HuH-7 (cell line): ENCODE data around the gene TSPOAP1.
A peak's percentile ranks its signal among the peaks of the same experiment; 100 is the strongest.

Experiments
- DNase-seq: peaks from one replicate; pipeline ENCODE4 v3.0.0; 2011; ENCODE audit warnings: low spot score

The TSPOAP1 gene

DNA sequence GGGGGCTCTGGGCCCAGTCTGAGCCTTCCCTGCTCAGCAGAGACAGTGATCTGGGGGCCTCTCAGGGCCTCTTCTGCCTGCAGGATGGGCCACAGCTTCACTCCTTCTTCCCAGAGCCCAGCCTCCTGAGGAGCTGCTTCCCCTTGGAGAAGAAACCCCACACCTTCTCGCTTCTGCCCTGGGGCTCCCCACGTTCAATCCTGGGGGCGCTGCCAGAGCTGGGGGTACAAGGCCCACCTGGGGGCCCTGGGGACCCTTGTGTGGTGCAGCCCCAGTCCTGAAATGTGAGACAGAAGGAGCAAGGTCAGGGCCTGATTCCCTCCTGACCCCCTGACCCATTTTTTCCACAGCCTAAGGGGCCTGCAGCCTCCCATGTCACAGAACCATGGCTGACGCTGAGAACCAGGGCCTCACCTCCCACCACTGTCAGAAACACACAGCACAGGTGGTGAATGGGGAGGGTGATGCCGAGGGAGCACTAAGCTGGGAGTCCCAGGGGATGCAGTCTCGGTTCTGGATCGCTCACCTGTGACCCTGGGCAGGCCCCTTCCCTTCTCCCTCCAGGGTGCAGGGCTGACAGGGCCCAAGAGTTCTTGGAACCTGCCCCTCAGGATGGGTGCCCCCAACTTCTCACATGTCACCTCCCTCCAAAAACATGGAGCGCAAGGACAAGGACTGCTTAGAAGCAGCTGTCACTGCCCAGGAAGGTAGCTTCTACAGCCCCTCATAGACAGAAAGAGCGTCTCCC lies 26.2 kb downstream of the TSPOAP1 start:
- DNase-seq, result no peak

DNA sequence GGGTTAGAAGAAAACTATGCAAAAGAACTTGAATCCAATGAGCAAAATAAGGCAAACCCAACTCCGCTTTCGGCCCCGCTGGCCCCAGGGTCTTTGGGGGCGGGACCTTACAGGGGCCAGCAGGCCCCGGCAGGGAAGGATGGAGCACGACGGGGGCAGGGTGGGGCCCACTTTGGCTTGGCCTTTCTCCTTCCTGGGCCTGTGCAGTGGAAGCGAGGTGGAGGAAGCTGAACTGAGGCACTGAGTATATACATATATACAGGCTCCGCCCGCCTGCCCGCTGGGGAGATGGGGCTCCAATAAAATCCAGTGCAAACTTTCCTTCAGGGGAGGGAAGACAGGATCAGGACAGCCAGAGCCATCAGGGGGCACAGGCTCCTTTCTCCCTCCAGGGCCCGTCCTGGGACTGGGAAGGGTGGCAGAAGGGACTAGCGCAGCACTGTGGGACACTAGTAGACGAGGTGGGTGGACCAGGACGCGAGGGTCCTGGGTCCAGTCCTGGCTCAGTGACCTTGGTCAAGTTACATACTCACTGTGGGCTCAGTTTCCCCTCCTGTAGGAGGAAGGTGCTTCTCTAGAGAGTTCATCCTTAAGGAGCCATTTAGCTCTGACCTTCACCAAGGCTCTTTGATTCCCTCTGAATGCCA lies 27.0 kb downstream of the TSPOAP1 start:
- DNase-seq, result no peak

DNA sequence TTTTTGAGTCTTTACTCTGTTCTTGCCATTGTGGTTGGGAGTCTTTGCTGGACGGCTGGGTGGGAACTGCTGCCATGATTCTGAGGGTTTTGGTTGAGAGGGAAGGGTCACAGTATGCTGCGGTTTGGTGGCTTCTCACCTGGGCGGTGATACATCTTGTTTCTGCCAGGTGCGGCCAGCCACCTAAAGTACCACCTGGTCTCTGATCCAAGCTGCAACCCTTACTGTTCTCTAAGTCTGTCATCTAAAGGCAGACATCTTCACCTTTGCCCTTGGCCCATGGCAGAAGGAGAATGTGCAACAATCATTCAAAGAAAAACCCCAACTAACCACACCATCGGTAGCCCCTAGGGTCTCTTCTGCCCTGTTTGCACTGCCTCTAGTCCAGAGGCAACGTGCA lies 28.3 kb downstream of the TSPOAP1 start:
- DNase-seq, result no peak

DNA sequence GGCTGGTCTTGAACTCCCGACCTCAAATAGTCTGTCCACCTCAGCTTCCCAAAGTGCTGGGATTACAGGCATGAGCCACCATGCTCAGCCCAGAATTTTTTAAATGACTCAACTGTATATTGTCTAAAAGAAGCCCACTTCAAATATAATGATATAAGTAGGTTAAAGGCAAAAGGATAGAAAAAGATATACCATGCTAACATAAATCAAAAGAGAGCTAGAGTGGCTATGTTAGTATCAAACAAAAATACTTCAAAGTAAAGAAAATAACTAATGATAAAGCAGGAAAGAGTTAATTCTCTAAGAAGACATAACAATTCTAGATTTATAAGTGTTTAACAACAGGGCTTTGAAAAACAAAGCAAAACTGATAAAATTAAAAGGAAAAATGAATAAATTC lies 34.6 kb downstream of the TSPOAP1 start:
- no peak for DNase-seq

DNA sequence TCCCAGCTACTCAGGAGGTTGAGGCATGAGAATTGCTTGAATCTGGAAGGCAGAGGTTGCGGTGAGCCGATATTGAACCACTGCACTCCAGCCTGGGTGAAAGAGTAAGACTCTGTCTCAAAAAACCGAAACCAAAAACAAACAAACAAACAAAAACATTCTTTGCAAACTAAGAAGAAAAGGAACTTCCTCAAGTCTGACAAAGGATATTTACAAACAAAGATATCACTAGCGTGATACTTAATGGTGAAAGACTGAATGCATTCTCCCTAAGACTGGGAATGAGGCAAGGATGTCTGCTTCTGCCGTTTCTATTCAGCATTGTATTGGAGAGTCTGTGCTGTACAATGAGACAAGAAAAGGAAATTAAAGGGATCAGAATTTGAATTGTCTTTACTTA lies 37.3 kb downstream of the TSPOAP1 start:
- no peak for DNase-seq

DNA sequence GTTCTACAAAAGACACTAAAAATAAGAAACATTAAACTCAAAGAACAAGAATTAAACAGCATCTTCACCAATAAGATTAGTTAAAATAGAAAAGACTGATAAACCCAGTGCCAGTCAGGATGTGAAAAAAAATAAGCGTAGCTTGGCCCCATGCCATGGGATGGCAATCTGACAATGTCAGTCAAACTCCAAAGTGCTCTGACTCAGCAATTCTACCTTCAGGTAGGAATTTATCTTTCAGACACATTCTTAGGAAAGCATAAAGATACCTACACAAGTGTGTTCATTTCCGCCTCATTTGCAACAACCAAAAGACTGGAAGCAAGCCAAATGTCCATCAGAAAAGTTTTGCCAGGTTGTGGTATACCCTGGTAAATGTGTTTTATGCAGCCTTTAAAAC lies 38.7 kb downstream of the TSPOAP1 start:
- DNase-seq, result no peak

DNA sequence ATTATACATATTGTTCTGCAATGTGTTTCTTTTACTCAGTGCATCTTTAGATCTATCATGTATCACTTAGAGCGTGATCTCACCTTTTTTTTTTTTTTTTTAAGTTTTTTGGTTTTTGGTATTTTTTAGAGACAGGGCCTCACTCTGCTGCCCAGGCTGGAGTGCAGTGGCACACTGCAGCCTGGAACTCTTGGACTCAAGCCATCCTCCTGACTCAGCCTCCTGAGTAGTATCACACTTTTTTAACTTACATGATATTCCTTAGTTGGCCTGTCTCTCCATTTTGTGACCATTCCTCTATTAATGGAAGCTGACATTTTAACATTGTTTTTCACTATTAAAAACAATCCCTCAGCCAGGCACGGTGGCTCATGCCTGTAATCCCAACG lies 43.2 kb downstream of the TSPOAP1 start:
- no peak for DNase-seq

DNA sequence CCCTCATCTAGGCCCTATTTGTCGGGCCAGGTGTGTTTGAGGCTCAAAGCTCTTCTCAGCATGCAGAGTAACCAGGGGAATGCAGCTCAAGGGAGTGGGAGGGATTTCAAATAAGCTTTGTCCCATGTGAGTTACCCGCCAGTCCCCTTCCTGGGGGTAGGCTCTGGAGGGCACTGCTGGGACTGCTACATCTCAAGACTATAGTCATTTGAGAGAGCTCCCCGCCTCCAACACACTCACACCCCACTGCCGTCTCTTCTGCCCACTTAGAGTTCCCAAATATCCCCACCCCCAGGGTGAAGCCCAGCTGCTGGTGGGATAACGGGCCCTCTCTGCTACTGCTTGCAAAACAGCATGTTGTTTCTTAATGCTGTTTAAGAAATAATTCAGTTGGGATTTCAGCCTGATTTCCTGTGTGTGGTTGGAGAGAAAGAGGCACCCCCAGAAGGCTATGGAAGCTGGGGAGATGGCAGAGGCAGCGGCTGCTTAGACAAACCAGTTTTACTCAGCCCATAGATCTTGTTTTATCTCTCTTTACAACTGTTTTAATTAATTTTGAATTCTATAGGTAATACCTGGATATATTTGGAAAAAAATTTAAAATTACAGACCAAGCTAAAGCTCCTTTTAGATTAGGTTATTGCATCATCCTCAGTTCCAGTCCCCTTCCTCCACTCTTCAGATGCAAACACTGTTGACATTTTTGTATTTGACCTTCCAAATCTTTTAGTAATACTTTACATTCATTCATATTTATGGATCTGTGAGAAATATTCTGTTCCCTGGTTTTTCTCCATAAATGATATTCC lies 43.8 kb downstream of the TSPOAP1 start:
- no peak for DNase-seq

DNA sequence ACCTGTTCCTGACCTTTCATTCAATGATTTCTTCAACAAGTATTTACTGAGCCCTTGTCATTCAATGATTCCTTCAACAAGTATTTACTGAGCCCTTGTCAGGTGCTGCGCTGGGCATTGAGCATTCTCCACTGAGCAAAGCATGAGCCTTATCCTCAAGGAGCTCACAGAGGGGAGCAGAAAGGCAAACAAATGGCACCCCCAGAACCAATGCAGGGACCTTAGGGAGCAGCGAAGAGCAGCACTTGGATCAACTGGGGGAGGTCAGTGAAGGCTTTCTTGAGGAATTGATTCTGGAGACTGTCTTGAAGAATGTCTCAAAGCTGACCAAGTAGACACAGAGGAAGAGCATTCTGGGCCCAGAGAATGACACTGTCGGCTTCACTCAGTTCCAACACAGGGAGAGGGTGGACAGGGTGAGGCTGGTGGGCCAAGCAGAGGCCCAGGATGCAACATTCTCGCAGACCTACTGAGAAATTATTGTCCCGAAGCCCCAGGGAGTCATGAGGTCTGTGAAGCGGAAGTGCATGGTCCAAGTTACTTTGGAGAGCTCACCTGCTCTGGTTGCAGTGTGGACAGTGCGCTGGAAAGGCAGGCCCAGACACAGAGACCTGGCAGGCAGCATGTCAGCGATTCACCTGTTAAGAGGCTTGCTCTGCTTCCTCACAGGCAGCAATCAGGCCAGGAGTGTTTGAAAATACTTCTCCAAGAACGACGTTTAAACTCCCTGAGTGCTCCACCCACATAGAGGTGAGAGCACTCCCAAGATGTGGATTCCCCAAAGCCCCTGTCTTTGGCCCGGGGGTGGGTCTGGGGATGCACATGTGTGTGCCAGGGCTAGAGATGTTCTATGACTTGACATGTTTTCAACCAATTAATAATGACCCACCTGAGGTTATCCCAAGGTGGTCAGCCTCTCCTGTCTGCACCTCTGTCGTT lies 44.7 kb downstream of the TSPOAP1 start:
- no peak for DNase-seq

DNA sequence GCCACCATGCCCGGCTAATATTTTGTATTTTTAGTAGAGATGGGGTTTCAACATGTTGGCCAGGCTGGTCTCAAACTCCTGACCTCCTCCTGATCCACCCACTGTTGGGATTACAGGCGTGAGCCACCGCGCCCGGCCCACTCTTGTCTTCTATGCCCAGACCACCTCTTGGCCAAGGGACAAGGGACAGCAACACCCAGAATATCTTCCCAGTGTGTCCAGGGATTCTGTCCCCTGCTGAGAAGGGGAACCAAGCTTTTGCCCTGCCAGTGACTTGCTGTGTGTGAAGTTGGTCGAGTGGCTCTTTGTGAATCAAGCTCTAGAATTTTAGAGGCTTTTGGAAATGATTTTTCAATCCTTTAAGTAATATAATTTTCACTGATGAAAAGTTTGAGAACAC lies 46.2 kb downstream of the TSPOAP1 start:
- no peak for DNase-seq

DNA sequence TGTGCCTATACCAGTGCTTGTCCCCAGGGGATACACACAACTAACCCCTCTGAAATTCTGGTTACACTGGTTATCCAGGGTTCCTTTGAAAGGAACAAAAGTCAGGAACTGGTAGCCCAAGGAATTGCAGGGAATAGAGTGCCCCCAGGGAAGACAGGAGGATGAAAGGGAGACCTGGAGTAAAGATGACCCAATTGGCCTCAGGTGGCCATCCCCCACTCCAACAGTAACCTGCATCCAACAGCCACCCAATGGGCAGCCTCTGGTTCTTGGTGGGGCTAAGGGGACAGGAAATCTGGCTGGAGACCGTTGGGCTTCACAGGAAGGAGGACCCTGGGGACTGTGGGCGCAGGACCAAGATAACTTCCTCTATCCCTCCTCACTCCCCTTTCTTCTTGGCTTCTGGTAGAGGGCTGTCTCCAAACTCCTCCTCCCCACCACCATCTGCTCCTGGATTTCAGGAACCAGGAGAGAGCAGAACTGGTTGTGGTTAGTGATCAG lies 47.0 kb downstream of the TSPOAP1 start:
- DNase-seq, result no peak

DNA sequence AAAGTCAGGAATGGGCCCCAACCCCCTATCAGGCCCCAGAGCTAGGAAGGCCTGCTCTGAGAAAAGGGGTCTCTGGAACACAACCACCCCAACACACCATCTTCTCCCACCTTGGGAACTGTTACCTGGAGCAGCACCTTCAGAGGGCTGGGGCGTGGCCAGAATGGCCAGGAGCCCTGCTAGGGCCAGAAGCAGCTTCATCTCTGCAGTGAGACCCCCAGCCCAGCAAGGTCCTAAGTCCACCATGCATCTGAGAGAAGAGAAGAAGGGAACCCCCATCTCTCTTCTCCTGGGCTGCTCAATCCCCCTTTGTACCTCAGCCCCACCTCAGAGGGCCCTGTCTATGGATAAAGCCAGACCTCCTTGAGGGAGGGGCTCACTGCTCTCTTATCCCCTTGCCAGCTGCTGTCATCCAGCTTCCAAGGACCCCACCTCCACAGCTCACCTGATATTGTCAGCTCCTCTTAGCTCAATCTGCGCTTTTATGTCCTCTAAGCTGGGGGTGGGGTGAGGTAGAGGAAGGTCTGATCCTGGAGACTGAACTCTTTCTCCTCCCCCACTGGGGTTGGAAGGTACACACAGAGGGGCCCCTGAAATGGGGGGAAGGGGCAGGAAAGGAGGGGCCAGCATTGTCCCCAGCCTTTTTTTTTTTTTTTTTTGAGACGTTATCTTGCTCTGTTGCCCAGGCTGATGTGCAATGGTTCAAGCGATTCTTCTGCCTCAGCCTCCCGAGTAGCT lies 47.9 kb downstream of the TSPOAP1 start, which contains the start of gene MPO:
Gene MPO (minus strand): TSS at position 456 of the 738 bp plus-strand sequence. CDS start 177 bp downstream, at position 279.
- no peak for DNase-seq

DNA sequence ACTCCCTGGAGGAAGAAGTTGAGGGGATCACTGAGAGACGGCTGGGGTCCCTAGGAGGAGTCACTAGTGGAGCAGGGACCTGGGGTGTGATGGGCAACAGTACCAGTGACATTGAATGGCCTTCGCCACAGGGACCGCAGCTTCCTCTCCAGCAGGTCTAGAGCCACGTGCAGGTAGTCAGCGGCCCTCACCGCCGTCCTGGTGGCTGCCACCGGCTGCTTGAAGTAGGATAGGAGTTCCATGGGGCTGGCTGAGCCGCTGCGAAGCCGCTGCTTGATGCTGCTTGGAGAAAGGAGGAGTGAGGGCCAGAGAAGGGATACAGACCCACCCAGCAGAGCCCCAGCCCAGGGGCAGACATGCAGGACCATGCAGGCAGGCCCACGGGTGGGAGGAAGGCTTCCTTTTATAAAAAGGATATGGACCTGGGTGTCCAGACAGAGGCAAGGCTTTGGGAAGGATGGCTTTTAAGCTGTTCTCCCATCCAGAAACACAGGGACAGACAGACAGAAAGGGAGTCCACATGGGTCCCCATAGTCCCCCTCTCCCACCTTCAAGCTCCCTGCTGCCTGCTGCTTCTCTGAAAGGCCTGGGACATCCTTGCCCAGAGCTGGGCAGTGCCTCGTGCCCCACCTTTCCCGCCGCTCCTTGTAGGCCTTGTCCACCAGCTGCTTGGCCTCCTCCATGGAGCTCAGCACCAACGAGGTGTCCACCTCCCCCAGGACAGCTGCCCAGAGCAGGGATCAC lies 48.7 kb downstream of the TSPOAP1 start:
- no peak for DNase-seq

DNA sequence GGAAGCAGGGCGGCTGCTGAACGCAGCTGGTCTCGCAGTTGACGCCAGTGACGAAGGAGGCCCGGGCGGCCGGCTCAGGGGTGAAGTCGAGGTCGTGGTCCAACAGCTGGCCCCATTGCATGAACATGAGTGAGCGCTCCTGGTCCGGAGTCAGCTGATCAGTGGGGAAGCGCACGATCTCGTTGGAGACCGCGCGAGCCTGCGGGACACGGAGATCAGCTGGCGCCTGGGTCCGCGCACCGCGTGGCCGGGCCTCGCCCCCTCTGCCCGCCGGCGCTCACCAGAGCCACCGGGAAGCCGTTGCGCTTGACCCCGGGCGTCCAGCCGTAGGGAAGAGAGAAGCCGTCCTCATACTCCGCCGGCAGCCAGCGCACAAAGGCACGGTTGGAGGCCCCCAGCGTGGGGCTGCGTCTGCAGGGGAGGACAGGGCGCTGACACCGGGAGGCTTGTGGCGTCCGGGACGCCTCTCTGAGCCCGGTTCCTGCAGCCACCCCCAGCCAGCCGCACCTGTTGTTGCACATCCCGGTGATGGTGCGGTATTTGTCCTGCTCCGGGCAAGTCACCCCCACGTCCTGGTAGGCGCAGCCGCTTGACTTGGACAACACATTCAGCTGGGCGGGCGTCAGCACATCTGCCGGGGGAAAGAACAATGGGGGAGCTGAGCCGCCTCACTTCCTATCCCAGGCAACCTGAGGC lies 49.4 kb downstream of the TSPOAP1 start:
- no peak for DNase-seq

DNA sequence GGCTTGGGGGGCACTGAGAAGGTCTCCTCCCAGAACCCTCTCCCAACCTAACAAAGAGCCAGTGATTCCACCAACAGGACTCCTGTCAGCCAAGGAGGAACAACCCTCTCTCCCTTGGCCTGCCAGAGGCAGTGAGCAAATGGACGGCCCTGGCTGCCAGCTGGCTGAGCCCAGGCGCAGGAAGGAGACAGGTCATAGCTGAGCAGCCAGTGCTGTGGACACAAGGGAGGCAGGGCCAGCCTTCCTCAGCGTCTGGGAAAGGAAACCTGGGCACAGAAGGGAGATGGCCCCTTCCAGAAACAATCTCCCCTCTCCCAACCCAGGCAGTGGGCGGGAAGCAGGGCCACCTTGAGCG lies 50.0 kb downstream of the TSPOAP1 start:
- DNase-seq, result no peak

DNA sequence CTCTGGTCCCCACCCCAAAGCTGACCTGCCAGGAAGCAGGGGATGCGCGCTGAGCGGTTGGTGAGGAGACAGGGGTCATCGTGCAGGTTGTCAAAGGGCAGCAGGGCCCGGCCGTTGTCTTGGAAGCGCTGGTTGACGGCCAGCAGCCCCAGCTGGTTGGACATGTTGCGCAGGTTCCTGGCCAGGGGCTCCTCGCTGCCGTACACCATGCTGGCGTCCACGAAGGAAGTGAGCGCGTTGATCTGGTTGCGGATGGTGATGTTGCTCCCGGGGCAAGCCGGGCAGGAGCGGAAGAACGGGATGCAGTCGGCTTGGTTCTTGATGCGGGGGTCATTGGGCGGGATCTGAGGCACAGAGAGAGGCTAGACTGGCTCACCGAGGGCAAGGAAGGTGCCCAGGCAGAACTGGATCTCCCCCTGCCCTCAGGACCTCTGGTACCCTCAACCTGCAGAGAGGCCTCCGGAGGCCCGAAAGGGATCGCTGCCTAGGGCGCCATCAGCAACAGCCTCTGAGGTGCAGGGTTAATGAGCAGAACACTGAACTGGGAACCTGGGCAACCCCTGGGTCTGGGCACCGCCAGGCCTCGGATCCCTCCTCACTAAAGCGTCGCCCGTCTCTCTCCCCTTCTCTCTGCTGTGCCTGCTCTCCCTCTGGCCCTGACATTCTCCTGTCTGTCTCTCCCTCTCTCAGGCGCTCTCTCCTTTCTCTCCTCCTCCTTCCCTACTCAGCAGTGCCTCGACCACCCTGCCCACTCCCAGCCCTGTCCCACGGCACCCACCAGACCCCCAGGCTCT lies 50.6 kb downstream of the TSPOAP1 start:
- DNase-seq, result no peak

DNA sequence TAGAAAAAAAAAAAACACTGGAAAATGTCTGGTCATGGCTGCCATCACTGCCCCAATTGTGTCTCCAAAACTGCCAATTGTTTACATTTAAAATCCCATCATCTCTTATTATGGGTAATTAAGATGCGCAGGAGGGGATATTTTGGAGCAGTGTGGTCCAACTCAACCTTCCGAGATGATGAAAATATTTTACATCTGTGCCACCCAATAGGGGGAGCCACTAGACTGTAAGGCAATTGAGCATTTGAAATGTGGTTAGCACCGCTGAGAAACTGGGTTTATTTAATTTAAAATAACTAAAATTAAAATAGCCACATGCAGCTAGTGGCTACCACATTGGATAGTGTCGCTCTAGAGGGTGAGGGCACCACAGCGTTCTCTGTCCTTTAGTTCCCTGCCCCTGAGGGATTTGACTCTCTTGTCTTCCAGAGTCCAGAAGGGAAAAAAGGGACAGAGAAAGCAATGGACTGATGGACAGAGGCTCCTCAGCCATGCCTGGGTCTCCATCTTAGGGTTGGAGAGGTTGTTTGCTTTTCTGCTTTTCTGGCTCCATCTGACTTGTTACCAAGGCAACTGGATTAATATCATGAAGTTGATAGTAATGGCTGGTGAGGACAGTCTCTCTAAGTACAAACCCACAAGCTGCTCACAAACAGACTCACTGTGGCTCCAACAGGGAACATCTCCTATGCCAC lies 51.3 kb downstream of the TSPOAP1 start:
- DNase-seq, result peak; percentile 60

DNA sequence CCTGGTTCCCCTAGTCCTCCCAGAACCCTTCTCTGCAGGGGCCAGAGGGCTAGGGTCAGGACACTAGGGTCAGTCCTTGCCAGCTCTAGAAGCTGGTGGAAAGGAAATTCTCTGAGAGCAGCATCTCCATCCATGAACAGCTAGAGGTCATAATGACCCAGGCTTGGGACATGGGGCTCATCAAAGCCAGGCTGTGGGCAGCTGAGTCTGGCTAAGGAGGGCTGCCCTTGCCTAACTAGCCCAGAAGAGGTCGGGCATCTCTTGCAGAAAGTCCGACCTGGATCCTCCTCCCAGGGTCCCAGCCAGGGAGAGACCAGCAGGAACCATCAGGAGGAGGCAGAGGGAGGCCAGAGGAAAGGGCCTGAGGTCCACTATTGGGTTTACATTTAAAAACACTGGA lies 52.2 kb downstream of the TSPOAP1 start:
- DNase-seq, result no peak
